Dermis microvascular lymphatic vessel endothelial cell (primary cell): ENCODE results near the gene RPS6KB1. TPM values are rescaled to one million over a fixed set of nuclear protein-coding genes. Genes with fewer than 3 reads are reported as not detected.
"Not testable (repeated sequence)": the region's sequence is repeated elsewhere in the genome, so short reads cannot be mapped to it uniquely, and the experiment has no call there.

Source experiments
- DNase-seq, 2 donors: peaks; one replicate each; pipeline versions ENCODE4 v3.0.0 to v3.0.0-alpha.2; 2010; ENCODE audit warnings: low read depth in 2 of 2
- total RNA-seq: library from RNA; depleted of rRNA; stranded (reverse); fragments of >200 nt; gene quantifications from 2 replicates; pipeline ENCODE4 v1.2.1, GENCODE V29; 2014

The RPS6KB1 gene
- total RNA-seq, 1 donor from 2014 or later: 16.8 TPM

DNA sequence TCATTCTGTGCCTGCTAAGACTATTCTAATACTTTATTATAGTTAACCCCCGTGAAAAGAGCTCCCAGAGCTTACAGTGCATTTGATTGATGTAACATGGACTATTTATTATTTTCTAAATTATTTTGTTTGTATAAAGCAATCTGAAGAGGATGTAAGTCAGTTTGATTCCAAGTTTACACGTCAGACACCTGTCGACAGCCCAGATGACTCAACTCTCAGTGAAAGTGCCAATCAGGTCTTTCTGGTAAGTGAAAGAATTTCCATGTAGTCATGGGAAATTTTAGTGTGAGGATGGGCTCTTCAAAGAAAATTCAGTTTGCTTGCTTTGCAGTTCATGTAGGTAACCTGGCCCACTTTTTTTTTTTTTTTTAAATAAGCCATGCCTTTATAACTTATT lies 47.8 kb downstream of the RPS6KB1 start:
- DNase-seq: peak; percentile 27 to 30

DNA sequence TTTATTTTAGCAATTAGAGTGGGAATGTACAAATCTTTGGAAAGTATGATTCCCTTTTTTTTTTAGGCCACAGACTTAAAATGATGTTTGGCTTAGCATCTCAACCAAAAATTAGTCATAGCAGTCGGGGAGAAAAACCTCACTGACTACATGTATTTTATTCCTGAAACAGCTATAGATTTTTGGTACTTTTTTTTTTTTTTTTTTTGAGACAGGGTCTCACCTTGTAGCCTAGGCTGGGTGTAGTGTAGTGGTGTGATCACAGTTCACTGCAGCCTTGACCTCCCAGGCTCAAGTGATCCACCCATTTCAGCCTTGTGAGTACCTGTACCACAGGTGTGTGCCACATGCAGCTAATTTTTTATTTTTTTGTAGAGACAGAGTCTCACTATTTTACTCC lies 48.2 kb downstream of the RPS6KB1 start:
- DNase-seq: no peak

DNA sequence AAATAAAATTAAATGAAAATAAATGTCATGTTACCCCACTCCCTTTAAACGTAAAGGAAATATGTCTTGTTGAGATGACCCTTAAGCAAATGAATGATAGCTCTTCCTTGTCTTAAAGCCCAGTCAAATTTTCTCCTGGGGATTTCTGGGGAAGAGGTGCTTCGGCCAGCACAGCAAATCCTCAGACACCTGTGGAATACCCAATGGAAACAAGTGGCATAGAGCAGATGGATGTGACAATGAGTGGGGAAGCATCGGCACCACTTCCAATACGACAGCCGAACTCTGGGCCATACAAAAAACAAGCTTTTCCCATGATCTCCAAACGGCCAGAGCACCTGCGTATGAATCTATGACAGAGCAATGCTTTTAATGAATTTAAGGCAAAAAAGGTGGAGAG lies 53.5 kb downstream of the RPS6KB1 start:
- not testable (repeated sequence) for DNase-seq

DNA sequence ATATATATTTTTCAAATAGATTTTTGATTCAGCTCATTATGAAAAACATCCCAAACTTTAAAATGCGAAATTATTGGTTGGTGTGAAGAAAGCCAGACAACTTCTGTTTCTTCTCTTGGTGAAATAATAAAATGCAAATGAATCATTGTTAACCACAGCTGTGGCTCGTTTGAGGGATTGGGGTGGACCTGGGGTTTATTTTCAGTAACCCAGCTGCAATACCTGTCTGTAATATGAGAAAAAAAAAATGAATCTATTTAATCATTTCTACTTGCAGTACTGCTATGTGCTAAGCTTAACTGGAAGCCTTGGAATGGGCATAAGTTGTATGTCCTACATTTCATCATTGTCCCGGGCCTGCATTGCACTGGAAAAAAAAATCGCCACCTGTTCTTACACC lies 54.4 kb downstream of the RPS6KB1 start:
- not testable (repeated sequence) for DNase-seq

DNA sequence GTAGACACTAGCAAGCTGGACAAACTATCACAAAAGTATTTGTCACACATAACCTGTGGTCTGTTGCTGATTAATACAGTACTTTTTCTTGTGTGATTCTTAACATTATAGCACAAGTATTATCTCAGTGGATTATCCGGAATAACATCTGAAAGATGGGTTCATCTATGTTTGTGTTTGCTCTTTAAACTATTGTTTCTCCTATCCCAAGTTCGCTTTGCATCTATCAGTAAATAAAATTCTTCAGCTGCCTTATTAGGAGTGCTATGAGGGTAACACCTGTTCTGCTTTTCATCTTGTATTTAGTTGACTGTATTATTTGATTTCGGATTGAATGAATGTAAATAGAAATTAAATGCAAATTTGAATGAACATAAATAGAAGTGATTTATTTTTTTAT lies 57.1 kb downstream of the RPS6KB1 start:
- DNase-seq: no peak

DNA sequence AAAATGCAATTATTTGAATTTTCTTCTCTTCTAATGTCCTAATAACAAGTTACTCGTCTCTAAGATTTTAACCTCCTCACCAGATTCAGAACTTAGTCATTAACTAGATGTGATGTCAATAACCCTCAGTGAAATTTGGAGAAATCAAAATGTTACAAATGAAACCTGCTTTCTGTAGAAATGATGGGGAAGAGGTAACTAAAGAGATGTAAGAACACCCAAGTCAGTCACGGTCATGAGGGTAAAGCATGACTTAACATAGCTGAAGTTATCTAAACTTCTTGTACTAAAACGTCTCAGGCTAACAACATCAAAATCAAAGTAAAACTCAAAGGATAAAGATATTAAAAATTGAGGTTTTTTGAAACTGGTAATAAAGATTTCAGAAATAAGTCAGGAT lies 61.9 kb downstream of the RPS6KB1 start:
- DNase-seq: no peak

DNA sequence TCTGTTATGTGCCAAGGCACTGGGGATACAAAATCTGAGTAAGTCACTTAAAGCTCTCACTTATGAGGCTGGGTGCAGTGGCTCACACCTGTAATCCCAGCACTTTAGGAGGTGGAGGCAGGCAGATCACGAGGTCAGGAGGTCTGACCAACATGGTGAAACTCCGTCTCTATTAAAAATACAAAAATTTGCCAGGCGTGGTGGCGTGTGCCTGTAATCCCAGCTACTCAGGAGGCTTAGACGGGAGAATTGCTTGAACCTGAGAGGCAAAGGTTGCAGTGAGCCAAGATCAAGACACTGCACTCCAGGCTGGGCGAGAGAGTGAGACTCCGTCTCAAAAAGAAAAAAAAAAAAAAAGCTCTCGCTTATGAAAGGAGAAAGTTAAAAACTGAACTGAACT lies 66.7 kb downstream of the RPS6KB1 start:
- not testable (repeated sequence) for DNase-seq

DNA sequence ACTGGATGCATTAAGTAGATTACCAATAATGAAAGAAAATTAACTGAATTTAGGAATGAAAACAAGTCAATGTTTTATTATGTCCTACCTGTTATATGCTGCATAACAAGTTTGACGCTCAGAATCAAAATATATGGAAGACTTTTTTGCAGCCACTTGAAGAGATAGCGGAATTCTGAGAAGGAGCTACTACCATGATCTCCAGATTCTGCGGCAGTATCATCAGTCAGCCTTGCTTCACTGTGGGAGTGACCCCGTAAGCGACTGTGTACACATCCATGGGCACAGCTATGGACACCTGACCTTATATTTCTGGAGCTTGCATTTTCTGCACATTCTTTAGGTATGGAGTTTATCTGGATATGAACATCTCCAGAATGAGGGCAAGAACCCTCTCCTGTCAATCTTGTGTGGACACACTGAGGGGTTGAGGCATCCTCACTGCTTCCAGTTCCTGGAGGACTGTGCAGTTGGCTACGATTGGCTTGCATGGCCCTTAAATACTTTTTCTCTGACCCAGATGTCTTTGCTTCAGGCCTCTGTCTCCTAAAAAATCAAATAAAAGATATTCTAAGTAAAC lies 69.9 kb downstream of the RPS6KB1 start:
- no peak for DNase-seq

DNA sequence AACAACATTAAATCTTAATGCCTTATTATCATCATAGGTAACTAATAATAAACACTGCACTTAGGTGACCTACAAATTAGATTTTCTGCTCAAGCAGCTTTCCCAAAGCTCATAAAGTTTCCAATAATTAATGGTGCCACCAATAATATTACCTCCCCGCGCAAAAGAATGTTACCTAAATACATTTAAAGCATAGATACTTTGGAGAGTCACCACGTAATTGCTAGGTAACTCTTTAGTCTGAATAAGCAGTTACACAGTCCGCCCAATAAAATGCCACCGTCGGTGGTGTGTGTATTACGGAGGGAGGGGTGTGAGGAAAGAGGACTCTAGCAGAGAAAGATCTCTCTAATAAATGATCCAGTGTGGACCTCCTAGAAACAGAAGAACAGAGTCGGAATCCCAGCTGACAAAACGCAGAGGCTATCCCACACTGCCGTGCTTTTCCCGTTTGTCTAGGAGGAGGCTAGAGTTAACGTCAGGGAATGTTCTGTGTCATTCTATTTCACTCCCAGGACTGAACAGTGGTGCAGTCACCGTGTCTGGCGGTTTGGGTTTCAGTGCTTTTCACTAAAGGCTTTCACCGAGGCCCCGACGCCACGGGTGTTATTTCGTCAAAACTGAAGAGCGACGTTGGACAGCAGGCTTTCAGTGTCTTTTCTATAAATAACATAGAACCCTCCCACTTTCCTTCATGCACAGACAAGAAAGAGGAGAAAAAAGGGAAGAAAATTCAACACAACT lies 71.0 kb downstream of the RPS6KB1 start:
- DNase-seq: peak; percentile 20 to 56

DNA sequence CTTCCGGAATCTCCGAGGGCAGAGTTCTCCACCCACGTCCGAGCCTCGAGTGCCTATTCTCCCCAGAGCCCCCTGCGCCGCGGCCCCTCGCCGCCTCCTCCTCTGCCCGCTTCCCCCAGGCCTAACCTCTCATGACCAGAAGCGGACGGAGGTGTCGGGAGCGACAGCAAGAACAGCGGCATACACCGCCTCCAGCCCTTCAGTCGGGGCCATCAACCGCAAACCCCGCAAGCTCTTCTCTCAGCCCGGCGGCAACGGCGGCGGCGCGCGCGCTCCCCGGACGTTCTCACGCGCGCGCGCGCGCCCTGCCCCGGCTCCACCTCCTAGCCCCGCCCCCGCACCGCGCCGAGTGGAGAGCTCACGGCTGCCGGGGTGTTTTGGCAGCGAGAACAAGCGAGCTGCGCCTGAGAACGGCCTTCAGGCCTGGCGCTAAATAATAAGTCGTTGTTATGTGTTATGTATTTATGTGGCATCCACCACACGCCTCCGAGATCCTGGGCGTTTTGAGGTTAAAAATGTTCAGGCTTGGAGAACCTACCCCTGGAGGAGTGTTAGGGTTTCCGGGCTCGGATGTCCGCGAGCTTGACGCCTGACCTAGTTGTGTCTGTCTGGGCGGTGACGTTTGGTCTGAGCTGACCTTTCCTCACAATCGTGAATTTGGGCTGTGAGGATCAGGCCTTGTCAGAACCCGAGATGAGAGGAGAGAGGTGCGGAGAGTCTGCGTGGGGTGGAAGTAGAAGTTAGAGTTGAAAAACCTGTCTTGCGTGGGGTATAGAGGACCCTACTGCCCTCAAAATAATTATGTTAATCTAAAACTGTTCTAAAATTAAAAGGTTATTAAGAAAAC lies 71.8 kb downstream of the RPS6KB1 start, which contains the start of gene RNFT1:
RNFT1 (minus strand) TSS at position 259 of the 847 bp plus-strand sequence; CDS start at position 182, 77 bp downstream.
- peak; percentile 23 to 75 for DNase-seq

DNA sequence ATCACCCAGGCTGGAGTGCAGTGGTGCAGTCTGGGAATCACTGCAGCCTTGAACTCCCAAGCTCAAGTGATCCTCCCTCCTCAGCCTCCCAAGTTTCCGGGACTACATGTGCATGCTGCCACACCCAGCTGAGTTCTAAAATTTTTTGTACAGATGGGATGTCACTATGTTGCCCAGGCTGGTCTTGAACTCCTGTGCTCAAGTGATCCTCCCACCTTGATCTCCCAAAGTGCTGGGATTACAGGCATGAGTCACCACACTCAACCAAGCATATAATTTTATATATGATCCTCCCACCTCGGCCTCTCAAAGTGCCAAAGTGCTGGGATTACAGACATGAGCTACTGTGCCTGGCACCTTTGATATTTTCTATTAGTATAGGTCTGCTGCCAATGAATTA lies 78.8 kb downstream of the RPS6KB1 start:
- DNase-seq: not testable (repeated sequence)

DNA sequence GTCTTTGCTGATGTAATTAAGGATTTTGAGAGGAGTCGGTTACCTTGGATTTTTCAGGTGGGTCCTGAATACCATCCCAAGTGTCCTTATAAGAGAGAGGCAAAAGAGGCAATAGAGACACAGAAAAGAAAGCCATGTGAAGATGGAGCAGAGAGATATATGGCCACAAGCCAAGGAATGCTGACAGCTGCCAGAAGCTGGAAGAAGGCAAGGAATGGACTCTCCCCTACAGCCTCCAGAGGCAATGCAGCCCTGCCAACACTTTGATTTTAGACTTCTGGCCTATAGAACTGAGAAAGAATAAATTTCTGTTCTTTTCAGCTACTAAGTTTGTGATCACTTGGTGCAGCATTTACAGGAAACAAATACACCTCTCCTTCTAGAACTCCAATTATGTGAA lies 79.9 kb downstream of the RPS6KB1 start:
- DNase-seq: no peak

DNA sequence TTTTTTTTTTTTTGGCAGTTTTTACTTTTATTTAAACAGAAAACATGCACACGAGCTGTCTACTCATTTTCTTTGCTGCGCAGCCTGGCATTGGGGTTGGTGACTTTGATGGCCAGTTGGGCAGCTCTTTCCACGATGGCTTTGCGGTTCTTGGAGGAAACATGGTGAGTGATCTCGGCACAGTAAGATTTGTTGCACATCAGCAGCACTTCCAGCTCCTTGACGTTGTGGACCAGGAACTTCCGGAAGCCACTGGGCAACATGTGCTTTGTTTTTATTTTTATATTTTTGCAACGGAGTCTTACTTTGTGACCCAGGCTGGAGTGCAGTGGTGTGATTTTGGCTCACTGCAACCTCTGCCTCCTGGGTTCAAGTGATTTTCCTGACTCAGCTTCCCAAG lies 80.6 kb downstream of the RPS6KB1 start:
- not testable (repeated sequence) for DNase-seq

DNA sequence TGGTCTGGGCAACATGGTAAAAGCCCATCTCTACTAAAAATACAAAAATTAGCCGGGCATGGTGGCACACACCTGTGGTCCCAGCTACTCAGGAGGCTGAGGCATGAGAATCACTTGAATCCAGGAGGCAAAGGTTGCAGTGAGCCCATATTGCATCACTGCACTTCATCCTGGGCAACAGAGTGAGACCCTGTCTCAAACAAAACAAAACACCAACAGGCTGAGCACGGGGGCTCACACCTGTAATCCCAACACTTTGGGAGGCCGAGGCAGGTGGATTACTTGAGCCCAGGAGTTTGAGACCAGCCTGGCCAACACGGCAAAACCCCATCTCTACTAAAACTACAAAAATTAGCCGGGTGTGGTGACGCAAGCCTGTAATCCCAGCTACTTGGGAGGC lies 82.2 kb downstream of the RPS6KB1 start:
- DNase-seq: not testable (repeated sequence)

DNA sequence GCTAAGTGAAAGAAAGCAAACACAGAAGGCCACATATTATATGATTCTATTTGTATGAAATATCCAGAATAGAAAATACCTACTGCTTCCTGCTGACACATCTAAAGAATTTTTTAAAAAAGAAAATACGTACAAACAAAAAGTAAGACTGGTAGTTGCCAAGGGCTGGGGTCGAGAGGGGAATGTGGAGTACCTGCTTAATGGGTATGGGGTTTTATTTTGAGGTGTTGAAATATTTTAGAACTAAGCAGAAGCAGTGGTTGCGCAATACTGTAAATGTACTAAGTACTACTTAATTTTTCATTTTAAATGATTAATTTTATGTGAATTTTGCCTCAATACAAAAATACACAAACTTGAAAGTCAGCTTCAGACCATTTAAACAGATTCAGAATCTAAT lies 103.7 kb downstream of the RPS6KB1 start:
- DNase-seq: not testable (repeated sequence)

Other genes starting within 250 kb of the RPS6KB1 start
- gene PTRH2, start 185.7 kb upstream of the RPS6KB1 start, total RNA-seq: 22.0 and 31.6 TPM in 2 replicates
- gene VMP1, start 185.5 kb upstream of the RPS6KB1 start, total RNA-seq: 96.5 and 118 TPM in 2 replicates
- 8.3 and 9.6 TPM in 2 replicates for gene TUBD1, start 178 bp upstream of the RPS6KB1 start, total RNA-seq
- 10.9 and 17.8 TPM in 2 replicates for gene RNFT1, start 71.6 kb downstream of the RPS6KB1 start, total RNA-seq
- gene HEATR6, start 185.8 kb downstream of the RPS6KB1 start, total RNA-seq: 4.6 and 5.3 TPM in 2 replicates